Ishikawa (cell line): ENCODE results near the gene VTI1A.

Experiments
- CEBPB ChIP-seq: IDR thresholded peaks from 2 replicates; pipeline ENCODE4 v1.6.1; 2012
- CREB1 ChIP-seq: IDR thresholded peaks from 2 replicates; pipeline ENCODE4 v1.6.1; 2012; ENCODE audit warnings: low read depth
- EGR1 ChIP-seq: IDR thresholded peaks from 2 replicates; pipeline ENCODE4 v1.6.1; 2012
- EP300 ChIP-seq: IDR thresholded peaks from 2 replicates; pipeline ENCODE4 v1.6.1; 2012; ENCODE audit warnings: borderline replicate concordance
- FOXM1 ChIP-seq: IDR thresholded peaks from 2 replicates; pipeline ENCODE4 v1.6.1; 2012; ENCODE audit warnings: low read depth, borderline replicate concordance
- NFIC ChIP-seq: IDR thresholded peaks from 2 replicates; pipeline ENCODE4 v1.6.1; 2012
- RAD21 ChIP-seq: IDR thresholded peaks from 2 replicates; pipeline ENCODE4 v1.6.1; 2012; ENCODE audit warnings: low read depth
- REST ChIP-seq: IDR thresholded peaks from 2 replicates; pipeline ENCODE4 v1.6.1; 2012; ENCODE audit warnings: low read depth, mild to moderate bottlenecking
- TAF1 ChIP-seq: IDR thresholded peaks from 2 replicates; pipeline ENCODE4 v1.6.1; 2012; ENCODE audit warnings: low read depth, mild to moderate bottlenecking
- TCF12 ChIP-seq: IDR thresholded peaks from 2 replicates; pipeline ENCODE4 v1.6.1; 2012; ENCODE audit warnings: low read depth
- TEAD4 ChIP-seq: IDR thresholded peaks from 2 replicates; pipeline ENCODE4 v1.6.1; 2012
- YY1 ChIP-seq: IDR thresholded peaks from 2 replicates; pipeline ENCODE4 v1.6.1; 2012; ENCODE audit warnings: low read depth
- ZBTB7A ChIP-seq: IDR thresholded peaks from 2 replicates; pipeline ENCODE4 v1.6.1; 2012; ENCODE audit warnings: low read depth
- TF ChIP-seq, protein P1 (sequence below): IDR thresholded peaks from 2 replicates; pipeline ENCODE4 v1.6.1; 2012
- TF ChIP-seq, protein P2 (sequence below): IDR thresholded peaks from 2 replicates; pipeline ENCODE4 v1.6.1; 2012

VTI1A gene

GRCh38 chr10:112723876-112724275 is 276.9 kb downstream of the VTI1A start:
- TF ChIP-seq TEAD4 = no peak
- no peak for TF ChIP-seq CREB1
- no peak for TF ChIP-seq FOXM1
- TF ChIP-seq, protein P1, sequence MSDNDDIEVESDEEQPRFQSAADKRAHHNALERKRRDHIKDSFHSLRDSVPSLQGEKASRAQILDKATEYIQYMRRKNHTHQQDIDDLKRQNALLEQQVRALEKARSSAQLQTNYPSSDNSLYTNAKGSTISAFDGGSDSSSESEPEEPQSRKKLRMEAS = no peak
- TF ChIP-seq TCF12 = no peak
- no peak for TF ChIP-seq YY1
- no peak for TF ChIP-seq EP300
- no peak for TF ChIP-seq NFIC
- no peak for TF ChIP-seq REST
- TF ChIP-seq EGR1 = no peak
- TF ChIP-seq ZBTB7A = no peak
- TF ChIP-seq, protein P2, sequence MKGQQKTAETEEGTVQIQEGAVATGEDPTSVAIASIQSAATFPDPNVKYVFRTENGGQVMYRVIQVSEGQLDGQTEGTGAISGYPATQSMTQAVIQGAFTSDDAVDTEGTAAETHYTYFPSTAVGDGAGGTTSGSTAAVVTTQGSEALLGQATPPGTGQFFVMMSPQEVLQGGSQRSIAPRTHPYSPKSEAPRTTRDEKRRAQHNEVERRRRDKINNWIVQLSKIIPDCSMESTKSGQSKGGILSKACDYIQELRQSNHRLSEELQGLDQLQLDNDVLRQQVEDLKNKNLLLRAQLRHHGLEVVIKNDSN = no peak
- no peak for TF ChIP-seq RAD21
- no peak for TF ChIP-seq TAF1
- no peak for TF ChIP-seq CEBPB

DNA sequence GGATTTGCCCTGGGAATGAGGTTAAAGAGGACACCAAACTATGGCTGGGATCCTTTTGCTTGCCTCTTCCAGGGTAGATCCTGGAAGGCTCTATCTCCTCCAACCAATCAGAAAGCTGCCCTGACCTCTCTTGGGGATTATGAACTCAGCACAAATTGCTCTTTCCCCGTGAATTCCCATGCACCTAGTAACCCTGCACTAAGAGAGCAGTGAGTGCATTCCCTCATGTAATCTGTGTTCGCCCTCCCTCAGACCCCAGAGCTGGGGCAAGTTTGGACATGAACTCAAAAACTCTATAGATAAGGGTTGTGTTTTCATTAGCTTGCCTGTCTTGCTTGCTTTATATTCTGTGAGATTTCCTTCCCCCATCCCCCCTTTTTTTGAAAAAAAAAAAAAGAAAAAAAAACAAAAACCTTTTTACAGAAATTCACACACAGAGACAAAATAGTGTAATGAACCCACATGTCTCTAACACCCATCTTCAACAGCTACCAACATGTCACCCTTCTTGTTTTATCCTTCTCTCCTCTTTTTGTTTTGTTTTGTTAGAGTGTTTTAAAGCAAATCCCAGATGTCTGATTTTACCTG is 277.5 kb downstream of the VTI1A start:
- TF ChIP-seq TAF1 = no peak
- no peak for TF ChIP-seq EGR1
- TF ChIP-seq, protein P2 = no peak
- TF ChIP-seq RAD21 = no peak
- no peak for TF ChIP-seq ZBTB7A
- TF ChIP-seq NFIC = no peak
- TF ChIP-seq TEAD4 = no peak
- TF ChIP-seq TCF12 = no peak
- no peak for TF ChIP-seq EP300
- no peak for TF ChIP-seq YY1
- no peak for TF ChIP-seq CREB1
- TF ChIP-seq, protein P1 = no peak
- no peak for TF ChIP-seq CEBPB
- TF ChIP-seq REST = no peak
- no peak for TF ChIP-seq FOXM1

- TF ChIP-seq RAD21 (no peak), EGR1 (no peak), ZBTB7A (no peak), TEAD4 (no peak), TCF12 (no peak), CREB1 (no peak), EP300 (no peak), REST (no peak)
- TF ChIP-seq, protein P2 = no peak
These were observed 281.3 kb downstream of the VTI1A start for GRCh38 chr10:112728118-112728883.

DNA sequence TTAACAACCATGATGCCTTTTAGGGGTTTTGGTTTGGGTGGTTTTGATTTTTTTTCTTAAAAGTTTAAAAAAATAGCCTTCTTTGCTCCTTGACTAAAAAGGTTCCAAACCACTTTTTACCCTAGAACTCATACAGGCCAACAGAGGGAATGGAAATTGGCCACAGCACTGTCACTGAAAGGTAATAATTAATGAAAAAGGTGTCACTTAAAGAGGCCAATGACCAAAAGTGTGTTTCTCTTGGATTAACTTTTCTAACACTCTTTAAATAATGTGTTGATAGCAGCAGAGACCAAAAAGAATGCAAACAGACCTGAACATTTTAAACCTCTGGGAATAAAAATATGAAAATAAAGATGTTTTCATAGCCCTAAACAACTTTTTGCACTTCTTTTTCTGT is 282.0 kb downstream of the VTI1A start:
- no peak for TF ChIP-seq REST
- TF ChIP-seq CREB1 = no peak
